ENCODE data around the gene HES2.
"Not testable (repeated sequence)": the region's sequence is repeated elsewhere in the genome, so short reads cannot be mapped to it uniquely, and the experiment has no call there.

HES2 gene

GRCh38 chr1:6409053-6409452, 10.7 kb downstream of the HES2 start:
- Mint-ChIP-seq H3K4me1 (peaks cover 0 to under 1% of the 10 kb centered on the region in 2 donors), H3K4me3 (no peak overlapping the region), H3K27ac (no peak overlapping the region), H3K27me3 (peaks cover 26 to 44% of the 10 kb centered on the region in 2 donors), H3K9me3 (no peaks in the 10 kb centered on the region), H3K36me3 (no peaks in the 10 kb centered on the region)
- DNase-seq (no peak), ATAC-seq (replicated peaks) (no peak)

DNA sequence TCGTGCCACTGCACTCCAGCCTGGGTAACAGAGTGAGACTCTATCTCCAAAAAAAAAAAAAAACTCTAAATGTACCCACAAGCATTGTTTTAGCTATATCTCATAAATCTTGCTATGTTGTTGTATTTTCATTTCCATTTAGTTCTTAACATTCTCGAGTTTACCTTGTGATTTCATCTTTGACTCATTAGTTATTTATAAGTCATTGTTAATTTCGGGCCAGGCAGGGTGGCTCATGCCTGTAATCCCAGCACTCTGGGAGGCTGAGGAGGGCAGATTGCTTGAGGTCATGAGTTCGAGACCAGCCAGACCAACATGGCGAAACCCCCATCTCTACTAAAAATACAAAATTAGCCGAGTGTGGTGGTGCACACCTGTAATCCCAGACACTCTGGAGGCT, 11.7 kb downstream of the HES2 start:
- no peaks in the 10 kb centered on the region for H3K9me3 Mint-ChIP-seq
- no peak for ATAC-seq (replicated peaks)
- H3K4me3 Mint-ChIP-seq, result no peak overlapping the region
- no peaks in the 10 kb centered on the region for H3K4me1 Mint-ChIP-seq
- H3K36me3 Mint-ChIP-seq, result no peaks in the 10 kb centered on the region
- H3K27me3 Mint-ChIP-seq, result peaks cover 25 to 43% of the 10 kb centered on the region in 2 donors
- no peak overlapping the region for H3K27ac Mint-ChIP-seq
- no peak for DNase-seq

DNA sequence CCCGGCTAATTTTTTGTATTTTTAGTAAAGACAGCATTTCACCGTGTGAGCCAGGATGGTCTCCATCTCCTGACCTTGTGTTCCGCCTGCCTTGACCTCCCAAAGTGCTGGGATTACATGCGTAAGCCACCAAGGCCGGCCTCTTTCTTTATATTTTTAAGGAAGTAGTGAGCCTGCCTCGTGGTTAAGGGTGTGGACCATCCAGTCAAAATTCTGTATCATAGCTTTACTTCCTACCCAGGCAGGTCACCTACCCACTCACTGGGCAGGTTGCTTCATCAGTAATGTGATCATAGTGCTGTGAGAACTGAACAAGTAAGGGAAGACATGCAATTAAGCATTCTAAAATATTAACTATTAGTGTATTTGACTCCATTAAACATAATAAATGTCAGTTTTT, 18.0 kb downstream of the HES2 start:
- DNase-seq (no peak), ATAC-seq (replicated peaks) (no peak)
- H3K4me3 Mint-ChIP-seq, result no peak overlapping the region
- H3K4me1 Mint-ChIP-seq, result no peaks in the 10 kb centered on the region
- H3K36me3 Mint-ChIP-seq, result no peaks in the 10 kb centered on the region
- H3K9me3 Mint-ChIP-seq, result no peaks in the 10 kb centered on the region
- H3K27ac Mint-ChIP-seq, result no peak overlapping the region
- peaks cover 15 to 35% of the 10 kb centered on the region in 2 donors for H3K27me3 Mint-ChIP-seq

- peaks cover under 1 to 2% of the 10 kb centered on the region in 2 donors for H3K4me1 Mint-ChIP-seq
- no peak overlapping the region for H3K4me3 Mint-ChIP-seq
- no peaks in the 10 kb centered on the region for H3K9me3 Mint-ChIP-seq
- no peaks in the 10 kb centered on the region for H3K36me3 Mint-ChIP-seq
- ATAC-seq (replicated peaks) (no peak), DNase-seq (no peak)
- H3K27ac Mint-ChIP-seq, result no peak overlapping the region
- peaks cover 15 to 19% of the 10 kb centered on the region in 2 donors for H3K27me3 Mint-ChIP-seq
Observed at GRCh38 chr1:6399294-6399693, 20.4 kb downstream of the HES2 start.

DNA sequence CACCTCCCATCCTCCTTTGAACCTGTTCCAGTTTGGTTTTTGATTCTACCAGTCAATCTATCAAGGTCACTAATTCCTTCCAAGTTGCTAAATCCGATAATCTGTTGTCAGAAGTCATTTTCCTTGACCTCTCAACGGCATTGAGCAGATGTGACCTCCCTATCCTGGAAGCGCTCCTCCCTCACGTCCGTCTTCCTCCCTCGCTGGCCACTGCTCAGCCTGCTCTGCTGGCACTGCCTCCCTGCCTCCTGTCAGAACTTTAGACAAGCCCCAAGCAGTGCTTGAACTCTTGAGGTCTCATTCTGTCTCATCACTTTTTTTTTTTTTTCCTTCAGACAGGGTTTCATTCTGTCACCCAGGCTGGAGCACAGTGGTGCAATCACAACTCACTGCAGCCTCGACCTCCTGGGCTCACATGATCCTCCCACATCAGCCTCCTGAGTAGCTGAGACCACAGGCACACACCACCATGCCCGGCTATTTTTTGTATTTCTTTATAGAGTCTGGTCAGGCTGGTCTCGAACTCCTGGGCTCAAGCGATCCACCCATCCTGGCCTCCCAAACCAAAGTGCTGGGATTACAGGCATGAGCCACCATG, 21.8 kb downstream of the HES2 start:
- Mint-ChIP-seq H3K9me3 (no peaks in the 10 kb centered on the region), H3K36me3 (no peaks in the 10 kb centered on the region), H3K4me1 (peaks cover 5 to 7% of the 10 kb centered on the region in 2 donors), H3K27me3 (peaks cover 15 to 17% of the 10 kb centered on the region in 2 donors), H3K27ac (no peak overlapping the region), H3K4me3 (no peak overlapping the region)
- ATAC-seq (replicated peaks), result no peak
- DNase-seq, result no peak

DNA sequence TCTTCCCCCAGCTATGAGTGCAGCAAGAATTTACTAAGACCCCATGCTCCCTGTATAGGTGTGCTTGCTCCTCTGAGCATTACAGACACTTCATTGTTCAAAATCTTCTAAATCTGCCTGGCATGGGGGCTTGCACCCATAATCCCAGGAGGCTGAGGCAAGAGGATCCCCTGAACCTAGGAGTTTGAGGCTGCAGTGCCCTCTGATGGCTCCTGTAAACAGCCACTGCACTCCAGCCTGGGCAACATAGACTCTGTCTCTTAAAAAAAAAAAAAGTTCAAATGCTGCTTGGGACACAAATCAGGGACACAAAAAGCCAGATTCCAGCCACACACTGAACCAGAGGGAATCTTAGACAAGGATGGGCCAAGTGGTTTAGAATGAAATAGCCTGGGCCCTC, 22.7 kb downstream of the HES2 start:
- no peak overlapping the region for H3K4me3 Mint-ChIP-seq
- no peak for DNase-seq
- no peaks in the 10 kb centered on the region for H3K9me3 Mint-ChIP-seq
- H3K27me3 Mint-ChIP-seq, result peaks cover 17 to 18% of the 10 kb centered on the region in 2 donors
- peak overlapping the region; percentile 37 for H3K27ac Mint-ChIP-seq
- H3K4me1 Mint-ChIP-seq, result peaks cover 11 to 13% of the 10 kb centered on the region in 2 donors
- no peak for ATAC-seq (replicated peaks)
- H3K36me3 Mint-ChIP-seq, result no peaks in the 10 kb centered on the region

DNA sequence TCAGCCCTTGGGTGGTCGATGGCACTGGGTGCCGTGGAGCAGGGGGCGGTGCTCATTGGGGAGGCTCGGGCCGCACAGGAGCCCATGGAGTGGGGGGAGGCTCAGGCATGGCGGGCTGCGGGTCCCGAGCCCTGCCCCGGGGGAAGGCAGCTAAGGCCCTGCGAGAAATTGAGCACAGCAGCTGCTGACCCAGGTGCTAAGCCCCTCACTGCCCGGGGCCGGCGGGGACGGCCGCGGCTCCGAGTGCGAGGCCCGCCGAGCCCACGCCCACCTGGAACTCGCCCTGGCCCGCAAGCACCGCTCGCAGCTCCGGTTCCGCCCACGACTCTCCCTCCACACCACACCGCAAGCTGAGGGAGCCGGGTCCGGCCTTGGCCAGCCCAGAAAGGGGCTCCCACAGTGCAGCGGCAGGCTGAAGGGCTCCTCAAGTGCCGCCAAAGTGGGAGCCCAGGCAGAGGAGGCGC, 23.9 kb downstream of the HES2 start:
- DNase-seq; H3K4me3 Mint-ChIP-seq; H3K9me3 Mint-ChIP-seq; ATAC-seq (replicated peaks); H3K27ac Mint-ChIP-seq; H3K36me3 Mint-ChIP-seq: not testable (repeated sequence)
- peaks cover 13 to 18% of the 10 kb centered on the region in 2 donors for H3K4me1 Mint-ChIP-seq
- H3K27me3 Mint-ChIP-seq, result peaks cover 14 to 22% of the 10 kb centered on the region in 2 donors

DNA sequence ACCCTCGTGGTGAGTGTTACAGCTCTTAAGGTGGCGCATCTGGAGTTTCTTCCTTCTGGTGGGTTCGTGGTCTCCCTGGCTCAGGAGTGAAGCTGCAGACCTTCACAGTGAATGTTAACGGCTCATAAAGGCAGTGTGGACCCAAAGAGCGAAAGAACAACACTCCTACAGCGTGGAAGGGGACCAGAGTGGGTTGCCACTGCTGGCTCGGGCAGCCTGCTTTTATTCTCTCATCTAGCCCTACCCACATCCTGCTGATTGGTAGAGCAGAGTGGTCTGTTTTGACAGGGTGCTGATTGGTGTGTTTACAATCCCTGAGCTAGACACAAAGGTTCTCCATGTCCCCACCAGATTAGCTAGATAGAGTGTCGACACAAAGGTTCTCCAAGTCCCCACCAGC, 24.6 kb downstream of the HES2 start:
- peaks cover 13 to 18% of the 10 kb centered on the region in 2 donors for H3K4me1 Mint-ChIP-seq
- H3K9me3 Mint-ChIP-seq; H3K27ac Mint-ChIP-seq; ATAC-seq (replicated peaks); H3K36me3 Mint-ChIP-seq; DNase-seq; H3K4me3 Mint-ChIP-seq: not testable (repeated sequence)
- peaks cover 15 to 20% of the 10 kb centered on the region in 2 donors for H3K27me3 Mint-ChIP-seq

DNA sequence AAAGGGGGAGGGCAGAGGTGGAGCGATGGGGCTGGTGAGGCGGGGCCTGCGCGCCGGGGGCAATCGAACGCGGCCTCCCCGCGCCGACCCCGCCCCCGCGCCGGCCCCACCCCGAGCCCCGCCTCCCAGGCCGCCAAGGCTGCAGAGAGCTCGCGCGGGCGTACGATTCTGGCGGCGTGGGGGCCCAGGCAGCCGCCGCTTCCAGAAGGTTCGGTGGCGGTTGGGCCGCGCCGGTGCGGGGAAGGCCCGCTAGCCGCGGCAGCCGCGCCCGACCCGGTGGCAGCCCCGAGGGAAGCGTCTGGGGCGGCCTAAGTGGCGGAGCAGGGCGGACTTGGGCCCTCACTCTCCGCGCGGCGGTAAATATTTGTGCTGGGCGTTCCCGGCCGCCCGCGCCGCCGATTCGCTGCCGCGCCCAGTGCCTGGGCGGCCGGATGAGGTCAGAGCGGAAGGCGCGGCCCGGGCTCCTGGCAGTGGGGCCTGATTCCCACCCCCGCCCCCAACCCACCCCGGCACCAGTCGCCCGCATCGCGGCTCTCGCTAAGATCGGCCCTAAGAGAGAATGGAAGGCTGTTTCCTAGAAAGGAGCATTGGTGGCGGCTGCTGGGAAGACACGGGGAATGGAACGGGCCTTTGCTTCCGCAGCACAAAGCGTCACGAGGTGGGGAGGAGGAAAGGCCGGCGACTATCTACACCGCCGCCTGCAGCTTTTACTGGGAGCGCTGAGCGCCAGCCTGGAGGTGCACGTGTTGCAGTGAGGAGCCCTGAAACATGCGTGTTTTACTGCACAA, 26.1 kb downstream of the HES2 start, which contains the start of gene ACOT7:
Gene ACOT7 (minus strand): TSS at position 368 of the 788 bp plus-strand sequence. CDS start 368 bp downstream, outside the sequence.
- Mint-ChIP-seq H3K4me1 (peaks cover 13 to 18% of the 10 kb centered on the region in 2 donors), H3K27me3 (peaks cover 14 to 16% of the 10 kb centered on the region in 2 donors), H3K36me3 (peaks cover 2 to 4% of the 10 kb centered on the region in 2 donors), H3K9me3 (no peaks in the 10 kb centered on the region), H3K4me3 (peak within 1 kb of the TSS; percentile 89 to 90), H3K27ac (peak within 1 kb of the TSS; percentile 95)
- peak; percentile 80 for DNase-seq
- peak; percentile 88 to 91 for ATAC-seq (replicated peaks)

GRCh38 chr1:6392809-6393399, 26.8 kb downstream of the HES2 start:
- peaks cover 2 to 4% of the 10 kb centered on the region in 2 donors for H3K36me3 Mint-ChIP-seq
- H3K27ac Mint-ChIP-seq, result peak overlapping the region; percentile 71
- peaks cover 13 to 18% of the 10 kb centered on the region in 2 donors for H3K4me1 Mint-ChIP-seq
- peak overlapping the region; percentile 89 to 90 for H3K4me3 Mint-ChIP-seq
- no peaks in the 10 kb centered on the region for H3K9me3 Mint-ChIP-seq
- DNase-seq, result no peak
- peak; percentile 9 to 12 for ATAC-seq (replicated peaks)
- peaks cover 13 to 14% of the 10 kb centered on the region in 2 donors for H3K27me3 Mint-ChIP-seq

DNA sequence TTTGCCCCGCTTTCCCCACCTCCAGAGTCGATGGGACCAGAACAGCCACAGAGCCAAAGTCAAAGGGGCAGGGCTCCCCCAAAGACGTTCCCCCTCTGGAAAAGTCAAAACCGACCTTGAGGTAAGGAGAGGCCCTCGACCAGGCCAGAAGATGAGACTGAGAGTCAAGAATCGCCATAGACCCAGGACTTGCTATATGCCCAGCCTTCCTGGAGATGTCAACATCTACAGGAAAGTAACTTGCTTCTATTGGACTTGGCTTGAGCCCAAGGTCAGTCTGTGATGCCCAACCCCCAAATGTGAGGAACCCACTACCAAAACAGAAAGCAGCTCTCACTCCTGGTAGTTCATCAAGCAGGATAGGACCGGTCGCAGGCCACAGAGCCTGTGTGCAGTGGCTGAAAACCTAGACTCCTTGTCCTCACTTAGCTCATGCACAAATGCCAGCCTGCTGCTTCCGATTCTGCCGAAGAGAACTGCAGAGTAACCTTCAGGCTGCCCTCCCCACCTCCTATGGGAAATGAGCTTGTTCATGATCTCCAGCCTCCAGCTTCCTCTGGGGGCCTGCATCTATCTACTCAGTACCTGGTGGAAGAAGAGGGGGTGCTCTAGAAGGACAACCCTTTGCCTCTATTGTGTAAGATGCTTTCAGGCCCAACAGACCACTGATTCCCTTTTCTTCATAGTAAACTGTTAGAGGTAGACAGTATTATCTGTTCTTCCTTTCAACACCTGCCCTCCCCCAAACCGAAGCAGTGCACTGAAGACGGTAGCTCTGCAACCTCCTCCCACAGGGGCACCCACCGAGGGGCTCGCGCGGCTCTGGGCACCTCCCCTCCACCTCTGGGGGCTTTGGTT, 27.5 kb downstream of the HES2 start:
- H3K27me3 Mint-ChIP-seq, result peaks cover 9 to 14% of the 10 kb centered on the region in 2 donors
- DNase-seq, result no peak
- peak overlapping the region; percentile 78 to 90 for H3K4me3 Mint-ChIP-seq
- H3K4me1 Mint-ChIP-seq, result peaks cover 13 to 18% of the 10 kb centered on the region in 2 donors
- H3K36me3 Mint-ChIP-seq, result peaks cover 2 to 4% of the 10 kb centered on the region in 2 donors
- H3K9me3 Mint-ChIP-seq, result no peaks in the 10 kb centered on the region
- H3K27ac Mint-ChIP-seq, result no peak overlapping the region
- no peak for ATAC-seq (replicated peaks)

DNA sequence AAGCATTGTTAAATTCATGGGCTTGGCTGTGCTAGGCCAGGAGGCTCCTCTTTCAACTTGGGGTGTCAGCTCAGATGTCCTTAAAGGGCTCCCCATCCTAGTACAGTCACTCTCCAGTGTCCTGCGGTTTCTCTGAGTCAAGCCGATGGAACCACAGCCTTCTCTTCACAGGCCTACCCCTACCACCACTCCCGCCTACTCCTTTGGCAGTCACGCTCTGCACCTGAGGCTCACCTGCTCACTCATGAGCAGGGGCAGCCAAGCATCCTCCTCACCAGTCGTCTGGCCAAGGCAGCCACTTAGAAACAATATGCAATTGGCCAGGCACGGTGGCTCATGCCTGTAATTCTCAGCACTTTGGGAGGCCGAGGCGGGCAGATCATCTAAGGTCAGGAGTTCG, 29.7 kb downstream of the HES2 start:
- no peak for DNase-seq
- Mint-ChIP-seq H3K9me3 (no peaks in the 10 kb centered on the region), H3K4me3 (no peak overlapping the region), H3K27me3 (peaks cover 9 to 14% of the 10 kb centered on the region in 2 donors), H3K27ac (no peak overlapping the region), H3K36me3 (peaks cover 2 to 4% of the 10 kb centered on the region in 2 donors), H3K4me1 (peaks cover 13 to 18% of the 10 kb centered on the region in 2 donors)
- no peak for ATAC-seq (replicated peaks)

DNA sequence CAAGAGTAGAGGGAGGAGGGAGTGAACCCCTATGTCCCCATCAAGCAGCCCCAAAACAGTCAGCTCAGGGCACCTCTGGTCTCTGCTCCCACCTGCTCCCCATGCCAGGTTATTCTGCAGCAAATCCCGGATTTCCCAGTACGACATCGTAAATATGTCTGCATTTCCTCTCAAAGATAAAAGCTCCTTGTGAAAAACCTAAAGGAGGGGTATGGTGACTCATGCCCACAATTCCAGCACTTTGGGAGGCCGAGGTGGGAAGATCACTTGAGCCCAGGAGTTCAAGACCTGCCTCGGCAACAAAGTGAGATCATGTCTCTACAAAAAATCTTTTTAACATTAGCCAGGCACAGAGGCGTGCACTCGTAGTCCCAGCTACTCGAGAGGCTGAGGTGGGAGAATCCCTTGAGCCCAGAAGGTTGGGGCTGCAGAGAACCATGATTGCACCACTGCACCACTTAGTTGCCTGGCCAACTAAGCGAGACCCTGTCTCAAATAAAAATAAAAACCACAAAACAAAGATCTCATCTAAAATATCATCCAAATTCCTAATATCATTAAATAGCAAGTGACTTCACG, 33.3 kb downstream of the HES2 start:
- peaks cover 5% of the 10 kb centered on the region in 2 donors for H3K27me3 Mint-ChIP-seq
- H3K4me3 Mint-ChIP-seq, result no peak overlapping the region
- no peaks in the 10 kb centered on the region for H3K4me1 Mint-ChIP-seq
- peaks cover 2 to 4% of the 10 kb centered on the region in 2 donors for H3K36me3 Mint-ChIP-seq
- no peak overlapping the region for H3K27ac Mint-ChIP-seq
- ATAC-seq (replicated peaks), result no peak
- H3K9me3 Mint-ChIP-seq, result peaks cover 0 to 2% of the 10 kb centered on the region in 2 donors
- no peak for DNase-seq

Data from stimulated activated naive B cell treated with anti-CD40 and anti-IgM and Interleukin-4, amounts not matched to agents 10 μg/mL and 1 μg/mL and 100 μg/mL, for 72 hours (primary cell).